Measurements from ENCODE around the gene CHRNA9.

Gene CHRNA9

DNA sequence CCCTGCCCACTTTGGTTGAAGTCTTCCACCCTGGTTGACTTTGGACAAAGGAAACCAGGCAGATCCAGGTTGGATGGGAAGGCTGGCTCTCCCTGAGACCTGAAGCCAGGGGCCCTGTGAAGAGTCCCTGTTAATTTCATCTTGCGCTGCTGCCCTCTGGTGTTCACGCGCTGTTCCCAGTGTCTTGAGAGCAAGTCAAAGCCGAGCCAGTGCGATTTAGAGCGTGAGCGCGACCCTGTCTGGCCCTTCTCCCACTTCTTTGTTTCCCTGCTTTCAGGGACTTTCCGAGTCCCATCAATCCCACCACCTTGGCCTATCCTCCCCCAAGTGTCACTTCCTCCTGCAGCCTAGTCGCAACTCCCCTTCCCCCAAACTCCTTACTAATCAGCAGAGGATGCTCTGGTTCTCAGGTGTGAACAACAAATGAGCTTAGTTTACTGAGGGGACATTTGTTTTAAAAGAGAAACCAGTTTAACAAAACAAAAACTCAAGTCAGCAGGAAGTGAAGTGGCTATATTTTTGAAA is 25.8 kb upstream of the CHRNA9 start:
- peak; percentile 93 for DNase-seq

DNA sequence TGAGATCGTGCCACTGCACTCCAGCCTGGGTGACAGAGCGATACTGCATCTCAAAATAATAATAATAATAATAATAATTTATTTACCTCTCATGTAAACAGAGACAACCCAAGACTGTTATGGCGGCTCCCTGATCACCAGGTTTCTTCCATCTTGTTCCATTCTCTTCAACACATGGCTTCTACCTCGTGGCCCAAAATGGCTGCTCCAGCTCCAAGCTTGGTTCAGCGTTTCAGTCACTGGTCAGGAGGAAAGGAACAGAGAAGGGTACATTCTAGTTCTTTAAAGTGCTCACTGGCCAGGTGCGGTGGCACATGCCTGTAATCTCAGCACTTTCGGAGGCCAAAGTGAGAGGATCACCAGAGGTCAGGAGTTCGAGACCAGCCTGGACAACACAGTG is 24.9 kb upstream of the CHRNA9 start:
- DNase-seq = no peak

DNA sequence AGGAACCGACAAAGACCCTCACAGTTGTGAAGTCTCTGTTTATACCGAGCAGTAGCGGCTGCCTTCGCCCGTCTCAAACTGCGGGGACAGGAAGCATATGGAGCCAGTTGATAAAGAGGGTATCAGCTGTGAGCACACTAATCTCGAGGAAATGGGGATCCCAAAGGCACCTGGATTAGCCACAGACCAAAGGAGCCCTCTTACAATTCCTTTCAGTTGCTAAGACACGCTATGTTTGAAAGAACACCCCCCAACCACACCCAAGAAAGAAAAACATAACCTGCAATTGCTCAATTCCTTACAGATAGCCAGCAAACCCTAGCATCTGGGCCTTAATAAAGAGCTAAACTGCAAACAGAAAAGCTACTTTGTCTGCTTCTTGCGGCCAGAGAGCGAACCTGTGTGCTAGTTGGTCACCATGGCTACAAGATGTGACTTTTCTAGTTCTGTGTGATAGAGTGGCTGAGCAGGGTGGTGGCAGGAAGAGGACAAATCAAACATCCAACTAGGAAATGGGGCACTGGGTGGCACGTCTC is 23.3 kb upstream of the CHRNA9 start:
- no peak for DNase-seq

DNA sequence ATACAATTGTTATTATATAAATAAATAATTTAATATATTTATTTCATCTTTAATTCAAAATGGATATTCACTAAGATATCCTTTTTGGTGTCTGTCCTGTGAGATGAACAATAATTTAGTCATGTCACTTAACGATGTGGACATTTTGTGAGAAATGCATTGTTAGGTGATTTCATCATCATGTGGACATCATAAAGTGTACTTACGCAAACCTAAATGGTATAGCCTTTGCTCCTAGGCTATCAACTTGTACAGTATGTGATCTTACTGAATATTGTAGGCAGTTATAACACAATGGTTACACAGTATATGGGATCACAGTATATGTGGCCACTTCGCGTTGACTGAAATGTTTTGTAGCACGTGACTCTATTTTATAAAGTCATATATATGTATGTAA is 20.2 kb upstream of the CHRNA9 start:
- DNase-seq = no peak

DNA sequence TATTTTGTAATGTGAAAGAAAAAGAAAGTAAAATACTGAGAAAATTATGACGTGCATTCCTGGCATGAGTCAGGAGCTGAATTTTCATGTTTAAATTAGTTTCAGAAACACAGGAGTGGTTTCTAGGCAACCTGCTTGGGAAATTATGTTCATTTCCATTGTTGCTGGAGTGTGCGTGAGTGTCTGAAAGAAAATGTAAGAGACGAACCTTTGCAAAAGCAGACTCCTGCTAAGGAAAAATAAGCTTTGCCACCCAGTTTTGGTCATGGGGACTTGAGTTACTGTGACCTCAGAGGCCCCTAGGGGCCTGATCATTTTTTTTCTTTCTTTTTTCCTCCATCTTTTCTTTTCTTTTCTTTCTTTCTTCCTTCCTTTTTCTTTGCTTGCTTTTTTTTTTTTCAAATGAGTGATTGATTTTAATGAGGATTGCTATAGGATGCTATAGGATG is 18.8 kb upstream of the CHRNA9 start:
- no peak for DNase-seq

DNA sequence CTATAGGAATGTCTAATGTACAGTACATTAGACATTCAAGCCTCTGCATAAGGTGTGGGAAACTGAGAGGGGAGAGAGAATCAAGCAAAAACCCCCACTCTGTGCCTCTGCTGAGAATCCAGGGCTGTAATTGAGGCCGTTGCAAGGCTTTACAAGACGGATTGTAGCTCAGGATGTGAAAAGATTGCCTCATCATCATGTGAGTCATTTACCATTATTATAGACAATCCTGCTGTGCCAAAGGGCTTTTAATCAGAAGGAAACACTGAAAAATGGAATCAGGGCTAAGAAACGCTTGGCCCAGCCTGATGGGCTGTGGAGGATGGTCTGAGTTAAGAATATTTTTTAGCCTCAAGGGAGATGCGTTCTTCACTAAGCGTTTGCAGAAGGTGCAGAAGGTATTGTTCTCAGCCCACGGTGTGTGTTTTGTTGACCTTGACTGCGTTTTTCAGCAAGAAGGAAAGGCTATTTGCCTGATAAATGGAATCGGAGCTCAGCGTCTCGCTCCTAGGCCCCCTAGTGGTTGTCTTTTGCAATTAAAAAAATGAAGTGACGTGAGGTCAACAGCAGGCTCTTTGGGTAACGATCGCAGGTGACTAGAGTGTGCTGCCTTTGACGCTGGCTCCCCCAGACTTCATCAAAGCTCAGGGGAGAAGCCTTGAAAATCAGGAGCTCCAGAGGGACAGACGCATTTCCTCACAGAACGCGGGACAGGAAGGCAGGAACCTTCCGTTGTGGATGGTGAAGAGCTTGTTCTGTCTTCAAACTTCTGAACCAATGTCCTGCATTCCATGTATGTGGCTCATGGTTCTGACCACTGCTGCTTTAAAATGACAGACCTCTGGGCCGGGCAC is 18.1 kb upstream of the CHRNA9 start:
- peak; percentile 36 for DNase-seq

DNA sequence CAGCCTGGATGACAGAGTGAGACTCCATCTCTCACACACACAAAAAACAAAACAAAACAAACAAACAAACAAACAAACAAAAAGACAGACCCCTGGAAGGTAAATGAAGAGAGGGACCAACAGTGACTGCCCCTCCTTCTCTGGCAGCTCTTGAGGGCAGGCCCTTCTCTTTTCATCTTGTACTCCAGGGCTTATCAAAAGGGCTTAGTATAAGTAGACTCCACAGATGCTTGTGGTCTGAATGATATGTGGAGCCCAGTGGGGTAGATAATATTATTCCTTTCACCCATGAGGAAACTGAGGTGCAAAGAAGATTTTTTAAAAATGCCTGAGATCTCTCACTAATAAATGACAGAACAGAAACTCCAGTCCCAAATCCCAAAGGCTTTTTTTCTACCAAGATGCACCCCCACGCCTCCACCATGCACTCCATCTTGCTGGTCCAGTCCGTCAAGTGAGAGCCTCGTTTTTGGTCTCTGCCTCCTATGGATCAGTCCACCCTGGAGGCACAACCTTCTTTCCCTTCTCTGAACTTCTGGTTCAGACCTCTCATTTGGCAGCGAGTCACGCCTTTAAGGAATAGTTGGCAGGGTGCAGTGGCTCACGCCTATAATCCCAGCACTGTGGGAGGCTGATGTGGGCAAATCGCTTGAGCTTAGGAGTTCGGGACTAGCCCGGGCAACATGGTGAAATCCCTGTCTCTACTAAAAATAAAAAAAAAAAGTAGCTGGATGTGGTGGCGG is 17.0 kb upstream of the CHRNA9 start:
- DNase-seq = no peak

DNA sequence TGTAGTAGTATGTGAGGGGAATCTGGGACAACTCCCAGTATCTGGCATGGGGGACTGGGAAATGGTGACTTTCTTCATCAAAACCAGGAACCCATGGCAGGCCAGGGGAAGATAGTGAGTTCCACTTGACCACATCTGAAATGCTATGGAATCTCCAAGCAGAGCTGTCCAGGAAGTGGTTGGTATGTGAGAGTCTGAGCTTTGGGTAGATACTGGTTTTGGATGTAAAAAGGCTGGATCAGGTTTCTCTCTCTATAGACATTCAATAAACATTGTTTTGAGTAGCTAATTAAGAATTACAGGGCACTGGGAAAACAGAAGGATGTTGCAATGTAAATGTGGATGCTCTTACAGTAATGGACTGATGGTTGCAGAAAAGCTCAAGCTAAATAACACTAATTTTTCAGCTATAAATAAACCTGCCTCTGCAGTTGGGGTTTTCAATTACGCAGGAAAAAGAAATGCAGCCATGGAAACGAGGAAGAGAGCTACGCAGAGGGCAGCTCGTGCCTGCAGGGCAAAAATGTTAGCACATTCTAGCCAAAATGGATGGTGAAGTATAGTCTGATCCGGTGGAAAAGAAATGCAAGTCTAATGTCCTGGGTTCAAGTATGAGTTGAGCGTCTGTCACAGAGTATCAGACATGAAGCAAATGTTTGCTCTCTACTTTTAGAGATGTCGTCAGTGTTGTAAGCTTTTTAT is 13.4 kb upstream of the CHRNA9 start:
- DNase-seq = no peak

DNA sequence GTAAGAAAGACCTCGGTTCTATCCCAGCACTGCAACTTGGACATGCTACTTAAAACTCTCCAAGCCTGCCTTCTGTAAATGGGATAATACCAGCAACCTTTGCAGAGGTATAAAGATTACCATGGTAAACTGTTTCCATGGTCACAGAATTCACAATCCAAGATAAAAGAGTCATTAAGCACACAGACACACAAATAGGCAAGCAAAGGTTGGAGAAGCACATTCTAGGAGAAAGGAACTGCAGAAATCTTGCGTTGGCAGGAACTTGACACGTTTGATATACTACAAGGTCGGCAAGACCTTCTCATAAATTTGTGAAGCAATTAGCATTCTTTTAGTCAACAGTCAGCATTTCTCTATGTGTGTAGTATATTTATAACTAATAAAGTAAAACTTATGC is 12.3 kb upstream of the CHRNA9 start:
- DNase-seq = no peak

DNA sequence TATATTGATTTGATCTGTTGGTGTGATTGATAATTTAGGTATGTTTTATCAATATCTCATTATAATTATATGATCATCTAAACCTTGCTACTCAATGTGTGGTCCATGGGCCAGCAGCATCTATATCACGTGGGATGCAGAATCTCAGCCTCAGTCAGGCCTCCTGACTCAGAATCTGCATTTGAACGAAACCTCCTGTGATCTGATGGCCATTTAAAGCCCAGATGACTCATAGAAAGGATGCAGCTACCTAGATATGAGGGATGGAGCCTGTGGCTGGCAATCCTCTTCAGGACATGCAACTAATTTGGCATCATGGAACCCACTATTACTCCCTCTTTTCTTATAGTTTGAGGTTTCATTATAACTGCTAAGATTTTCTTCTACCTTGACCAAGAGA is 11.3 kb upstream of the CHRNA9 start:
- DNase-seq = no peak

DNA sequence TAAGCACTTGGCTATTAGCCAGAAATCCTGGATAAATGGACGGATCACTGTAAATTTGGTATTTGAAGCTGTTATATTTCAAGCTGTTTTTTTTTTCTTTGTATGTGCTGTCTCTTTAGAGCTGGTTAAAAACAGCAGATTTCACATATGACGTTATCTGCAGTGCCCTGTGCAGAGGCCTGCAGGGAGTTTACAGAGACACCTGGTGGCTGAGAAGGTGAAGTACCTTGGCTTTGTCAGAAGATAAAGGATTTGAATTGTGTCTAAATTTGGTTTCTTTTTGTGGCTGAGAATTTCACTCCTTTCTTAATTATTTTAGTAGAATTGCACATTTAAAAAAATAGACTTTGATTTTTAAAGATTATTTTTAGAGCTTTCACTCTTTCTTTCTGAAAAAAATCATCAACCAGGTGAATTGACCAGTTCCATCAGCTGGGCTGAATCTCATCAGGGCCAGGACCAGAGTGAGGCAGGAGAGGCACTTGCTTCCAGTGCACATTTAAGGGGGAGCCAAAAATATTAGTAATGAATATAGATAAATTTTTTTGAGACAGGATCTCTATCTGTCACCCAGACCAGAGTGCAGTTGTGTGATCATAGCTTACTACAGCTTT is 9.6 kb upstream of the CHRNA9 start:
- peak; percentile 41 for DNase-seq

DNA sequence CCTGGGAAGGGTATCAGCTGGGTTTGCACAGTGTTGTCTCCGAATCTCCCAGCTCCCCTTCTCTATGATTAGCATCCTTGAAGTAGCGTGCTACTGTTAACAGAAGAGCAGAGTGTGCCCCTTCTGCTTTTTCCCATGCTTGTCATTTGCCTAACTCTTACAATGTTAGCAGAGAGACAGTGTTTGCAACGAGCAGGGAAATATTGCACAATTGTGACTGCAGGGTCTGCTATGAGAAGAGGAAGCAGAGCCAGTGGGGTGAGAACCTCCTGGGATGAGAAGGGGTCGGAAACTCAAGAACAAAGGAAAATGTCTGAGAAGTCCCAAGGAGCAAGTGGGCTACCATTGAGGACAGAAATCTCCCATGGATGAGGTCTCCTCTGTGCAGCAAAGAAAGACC is 7.8 kb upstream of the CHRNA9 start:
- DNase-seq = no peak

DNA sequence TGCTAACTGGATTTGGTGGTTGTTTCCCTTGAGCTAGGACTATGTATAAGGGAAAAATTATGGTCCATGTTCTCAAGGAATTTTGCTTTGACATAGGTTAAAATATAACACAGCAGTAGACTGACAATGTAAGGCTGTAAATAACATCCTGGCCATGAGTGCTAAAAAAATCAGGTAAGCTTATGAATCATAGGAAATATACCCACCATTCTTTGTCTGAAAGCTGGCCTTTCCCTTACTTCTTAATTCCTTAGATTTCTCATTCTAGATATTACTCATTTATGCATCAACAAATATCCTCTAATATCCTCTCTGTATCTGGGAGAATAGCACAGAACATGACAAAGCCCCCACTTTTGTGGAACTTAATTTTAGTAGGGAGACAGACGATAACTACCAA is 6.8 kb upstream of the CHRNA9 start:
- no peak for DNase-seq

DNA sequence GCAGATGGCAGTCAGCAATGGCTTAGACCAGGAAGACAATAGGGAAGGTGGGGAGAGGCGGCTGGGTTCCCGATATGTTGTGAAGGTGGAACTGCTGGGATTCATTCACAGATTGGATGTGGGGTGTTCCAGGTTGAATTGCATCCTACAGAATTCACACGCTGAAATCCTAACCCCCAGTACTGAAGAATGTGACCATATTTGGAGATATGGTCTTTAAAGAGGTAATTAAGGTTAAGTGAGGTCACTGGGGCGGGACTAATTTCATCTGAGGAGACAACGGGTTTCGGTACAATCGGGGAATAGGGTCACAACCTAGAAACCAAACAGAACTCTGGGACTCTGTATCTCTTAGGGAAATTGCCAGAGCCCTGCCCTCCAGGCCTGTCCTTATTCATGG is 5.3 kb upstream of the CHRNA9 start:
- no peak for DNase-seq

DNA sequence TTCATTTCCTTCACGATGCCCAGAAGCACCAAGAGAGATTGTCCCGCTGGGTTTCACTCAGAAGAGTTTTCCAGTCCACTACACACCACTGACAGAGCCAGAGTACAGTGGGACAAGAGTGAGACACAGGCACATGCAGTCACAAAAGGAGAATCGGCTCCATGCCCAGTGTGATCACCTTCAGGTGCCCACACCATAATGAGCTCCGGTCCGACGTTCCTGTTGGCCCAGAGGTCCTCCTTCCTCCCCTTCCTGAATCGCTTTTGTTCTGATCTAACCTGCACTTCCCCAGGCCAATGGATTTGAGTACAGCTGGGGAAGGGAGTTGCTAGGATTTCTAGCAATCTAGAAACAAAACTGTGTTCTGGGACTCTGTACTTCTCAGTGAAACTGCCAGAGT is 4.6 kb upstream of the CHRNA9 start:
- DNase-seq = no peak

DNA sequence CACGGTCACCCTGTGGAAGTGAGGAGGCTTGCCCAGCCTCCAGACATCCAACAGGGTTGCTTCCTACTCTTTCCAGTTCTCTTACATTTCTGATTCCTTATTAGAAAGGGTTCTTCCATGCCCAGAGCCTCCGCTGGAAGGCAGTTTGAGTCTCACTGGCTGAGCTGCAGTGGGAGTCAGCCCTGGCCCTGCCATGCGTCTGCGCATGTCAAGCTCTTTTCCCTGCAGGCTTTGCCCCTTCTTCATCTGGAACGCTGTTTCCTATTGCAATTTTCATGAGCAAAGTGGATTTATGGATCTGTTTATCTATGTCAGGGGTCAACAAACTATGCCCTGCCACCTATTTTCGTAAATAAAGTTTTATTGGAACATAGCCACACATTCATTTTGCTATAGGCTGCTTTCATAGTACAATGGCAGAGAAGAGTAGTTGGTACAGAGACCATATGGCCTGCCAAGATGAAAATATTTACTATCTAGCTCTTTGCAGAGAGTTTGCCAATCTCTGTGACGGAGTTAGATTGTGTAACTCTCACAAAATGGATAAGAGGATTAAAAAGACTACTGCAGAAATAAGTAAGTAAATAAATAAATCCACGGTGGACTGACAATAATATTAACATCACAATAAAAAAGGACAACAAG is 3.9 kb upstream of the CHRNA9 start:
- no peak for DNase-seq

DNA sequence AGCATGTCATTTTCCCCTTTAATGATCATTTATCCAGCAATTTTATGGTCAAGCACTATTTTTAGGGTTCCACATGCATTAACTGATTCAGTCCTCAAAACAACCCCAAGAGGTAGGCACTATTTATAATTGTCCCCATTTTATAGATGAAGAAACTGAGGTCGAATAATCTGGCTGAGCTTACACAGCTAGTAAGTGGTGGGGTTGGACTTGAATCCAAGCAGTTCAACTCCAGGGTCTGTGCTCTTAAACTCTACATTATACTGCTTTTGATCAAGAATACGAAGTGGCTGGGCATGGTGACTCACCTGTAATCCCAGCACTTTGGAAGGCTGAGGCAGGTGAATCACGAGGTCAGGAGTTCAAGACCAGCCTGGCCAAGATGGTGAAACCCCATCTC is 3.2 kb upstream of the CHRNA9 start:
- DNase-seq = no peak

DNA sequence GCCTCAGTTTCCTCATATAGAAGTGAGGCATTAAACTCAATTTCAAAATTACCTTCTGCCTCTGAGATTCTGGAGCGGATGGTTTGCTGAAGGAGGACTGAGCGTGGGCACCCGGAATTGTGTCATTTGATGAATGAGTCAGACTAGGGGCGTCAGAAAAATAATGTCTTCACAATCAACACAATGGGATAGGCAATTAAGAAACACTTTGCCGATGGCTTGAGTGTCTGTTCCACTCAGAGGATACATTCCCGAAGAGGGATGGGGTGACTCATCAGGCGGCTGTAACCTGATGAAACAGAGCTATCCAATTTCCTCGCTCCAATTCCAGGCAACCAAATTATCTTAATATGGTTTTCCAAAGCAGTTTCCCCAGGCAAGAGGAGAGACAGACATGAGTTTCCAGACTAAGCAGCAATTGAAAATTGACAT is 1.2 kb upstream of the CHRNA9 start:
- no peak for DNase-seq

DNA sequence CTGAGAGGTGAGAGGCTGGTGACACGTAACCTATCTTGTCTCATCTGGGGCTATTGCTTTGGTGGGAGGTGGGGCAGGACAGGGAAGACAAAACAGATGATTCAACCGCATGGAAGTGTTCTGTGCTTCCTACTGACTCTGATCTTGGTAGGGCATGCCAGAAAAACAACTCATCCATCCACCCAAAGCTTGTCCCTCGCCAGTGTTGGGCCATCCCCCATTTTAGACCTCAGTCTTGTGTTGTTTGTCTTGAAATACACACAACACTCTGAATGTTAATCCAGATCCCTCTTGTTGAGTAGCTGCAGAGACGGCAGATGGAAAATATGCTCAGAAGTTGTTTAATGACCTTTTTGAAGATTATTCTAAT is 377 bp downstream of the CHRNA9 start:
- DNase-seq = no peak

DNA sequence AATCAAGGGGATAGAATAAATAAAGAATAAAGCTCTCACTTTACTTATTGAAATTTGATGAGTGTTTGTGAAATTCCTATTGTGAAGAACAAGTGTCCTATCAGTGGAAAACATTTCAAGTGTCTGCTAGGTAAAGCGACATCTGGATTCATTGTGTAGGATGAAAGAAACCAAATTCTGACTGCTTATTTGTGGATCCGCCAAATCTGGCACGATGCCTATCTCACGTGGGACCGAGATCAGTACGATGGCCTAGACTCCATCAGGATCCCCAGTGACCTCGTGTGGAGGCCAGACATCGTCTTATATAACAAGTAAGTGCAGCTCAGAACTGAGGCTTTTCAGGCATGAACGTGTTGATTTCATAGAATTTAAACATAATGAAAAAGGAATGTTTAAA is 1.9 kb downstream of the CHRNA9 start:
- DNase-seq = no peak

DNA sequence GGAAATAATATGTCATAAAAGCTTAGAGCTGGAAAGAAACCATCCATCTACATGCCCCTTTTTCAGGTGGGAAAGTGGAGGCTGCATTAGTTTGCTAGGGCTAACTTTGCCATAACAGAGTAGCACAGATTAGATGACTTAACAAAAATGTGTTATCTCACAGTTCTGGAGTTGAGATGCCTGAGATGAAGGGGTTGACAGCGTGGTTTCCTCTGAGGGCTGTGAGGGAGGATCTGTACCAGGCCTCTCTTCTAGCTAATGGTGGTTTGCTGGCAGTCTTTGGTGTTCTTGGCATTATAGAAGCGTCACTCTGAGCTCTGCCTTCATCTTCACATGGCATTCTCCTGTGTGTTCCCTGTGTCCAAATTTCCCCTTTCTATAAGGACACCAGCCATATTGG is 2.4 kb downstream of the CHRNA9 start:
- DNase-seq = no peak

DNA sequence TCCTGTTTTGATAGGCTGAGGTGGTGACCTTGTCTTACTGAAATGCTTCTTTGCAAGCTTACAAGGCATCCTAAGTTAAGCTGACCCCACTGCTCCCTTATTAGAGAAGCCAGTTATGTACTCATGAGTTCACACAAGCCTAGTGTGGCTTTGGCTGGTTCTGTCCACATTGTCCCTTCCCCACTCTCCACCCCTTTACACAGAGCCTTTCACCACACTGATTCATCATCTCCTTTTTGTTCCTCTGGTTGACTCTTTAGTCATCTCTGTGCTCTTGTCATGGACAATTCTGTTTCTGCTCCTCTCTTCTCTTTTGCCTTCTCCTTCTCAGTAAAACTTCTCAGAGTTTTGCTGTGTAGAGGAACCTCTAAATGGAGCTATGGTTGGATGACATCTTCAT is 4.9 kb downstream of the CHRNA9 start:
- DNase-seq = no peak
